Jurkat, Clone E6-1 (cell line): Measurements from ENCODE around the gene HTR4.

Experiments
- DNase-seq: peaks from one replicate; pipeline ENCODE4 v3.0.0-alpha.2; 2011; ENCODE audit warnings: low read depth, low spot score
- H3K4me3 ChIP-seq: 2 replicates; pipeline ENCODE4 v1.5.1; 2011; ENCODE audit warnings: mild to moderate bottlenecking, low read length, control low read depth, moderate library complexity

HTR4 gene

GRCh38 chr5:148455185-148455584 lies 199.1 kb downstream of the HTR4 start:
- no peak overlapping the region for H3K4me3 ChIP-seq
- no peak for DNase-seq

GRCh38 chr5:148454576-148454975 lies 199.8 kb downstream of the HTR4 start:
- no peak for DNase-seq
- H3K4me3 ChIP-seq, result no peak overlapping the region

GRCh38 chr5:148452499-148453193 lies 201.7 kb downstream of the HTR4 start:
- DNase-seq, result no peak
- H3K4me3 ChIP-seq, result no peak overlapping the region

- DNase-seq, result no peak
- no peak overlapping the region for H3K4me3 ChIP-seq
Observed at GRCh38 chr5:148446611-148447010, 207.7 kb downstream of the HTR4 start.

GRCh38 chr5:148445578-148445977 lies 208.7 kb downstream of the HTR4 start:
- no peak overlapping the region for H3K4me3 ChIP-seq

GRCh38 chr5:148443998-148444397 lies 210.3 kb downstream of the HTR4 start:
- peak; percentile 65 for DNase-seq
- no peak overlapping the region for H3K4me3 ChIP-seq

More at GRCh38 chr5:148445578-148445977, 208.7 kb downstream of the HTR4 start:
- no peak for DNase-seq

- H3K4me3 ChIP-seq, result no peak overlapping the region
- no peak for DNase-seq
Observed at GRCh38 chr5:148443241-148443640, 211.1 kb downstream of the HTR4 start.

GRCh38 chr5:148438933-148439332 lies 215.4 kb downstream of the HTR4 start:
- no peak overlapping the region for H3K4me3 ChIP-seq
- DNase-seq, result no peak

- no peak for DNase-seq
- H3K4me3 ChIP-seq, result no peak overlapping the region
Observed at GRCh38 chr5:148437249-148437648, 217.1 kb downstream of the HTR4 start.

GRCh38 chr5:148436029-148436428 lies 218.3 kb downstream of the HTR4 start:
- H3K4me3 ChIP-seq, result no peak overlapping the region
- no peak for DNase-seq

- no peak for DNase-seq
Observed at GRCh38 chr5:148433826-148434225, 220.5 kb downstream of the HTR4 start.

More at GRCh38 chr5:148433826-148434225, 220.5 kb downstream of the HTR4 start:
- no peak overlapping the region for H3K4me3 ChIP-seq
